ENCODE measurements around the gene SPATS2.
"Not testable (repeated sequence)": the region's sequence is repeated elsewhere in the genome, so short reads cannot be mapped to it uniquely, and the experiment has no call there.

The SPATS2 gene

DNA sequence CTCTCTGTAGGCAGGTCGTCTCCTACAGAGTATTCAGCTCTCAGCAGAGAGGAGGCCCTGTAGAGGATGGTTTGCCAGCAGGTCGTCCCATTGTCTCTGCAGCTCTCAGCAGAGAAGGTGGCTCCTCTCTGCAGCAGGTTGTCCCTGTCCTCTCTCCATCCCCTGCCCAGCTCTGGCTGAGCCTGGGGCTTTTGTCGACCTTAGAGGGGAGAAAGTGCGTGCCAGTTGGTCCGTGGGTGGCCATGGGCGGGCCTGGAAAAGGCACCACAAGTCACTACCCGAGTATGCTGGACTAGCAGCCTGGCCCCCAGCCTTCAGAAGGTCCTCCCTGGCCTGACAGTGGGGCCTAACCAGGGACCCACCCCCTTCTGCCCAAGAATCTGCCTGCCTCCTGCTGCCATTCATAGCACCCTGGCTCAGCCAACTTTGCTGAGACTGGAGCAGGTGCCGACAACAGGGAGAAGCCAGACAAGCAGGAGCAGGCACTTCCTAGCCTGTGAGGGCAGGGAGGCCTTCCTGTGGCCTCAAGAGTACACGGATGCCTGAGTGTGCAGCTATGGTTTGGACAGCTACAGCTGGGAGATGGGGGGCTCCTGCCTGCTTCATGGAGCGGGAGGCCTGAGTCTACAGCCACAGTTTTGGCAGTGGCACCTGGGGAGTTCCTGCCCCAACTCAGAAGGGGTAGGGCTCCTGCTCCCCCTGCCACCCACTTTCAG, 111.8 kb downstream of the SPATS2 start:
- DNase-seq = no peak

DNA sequence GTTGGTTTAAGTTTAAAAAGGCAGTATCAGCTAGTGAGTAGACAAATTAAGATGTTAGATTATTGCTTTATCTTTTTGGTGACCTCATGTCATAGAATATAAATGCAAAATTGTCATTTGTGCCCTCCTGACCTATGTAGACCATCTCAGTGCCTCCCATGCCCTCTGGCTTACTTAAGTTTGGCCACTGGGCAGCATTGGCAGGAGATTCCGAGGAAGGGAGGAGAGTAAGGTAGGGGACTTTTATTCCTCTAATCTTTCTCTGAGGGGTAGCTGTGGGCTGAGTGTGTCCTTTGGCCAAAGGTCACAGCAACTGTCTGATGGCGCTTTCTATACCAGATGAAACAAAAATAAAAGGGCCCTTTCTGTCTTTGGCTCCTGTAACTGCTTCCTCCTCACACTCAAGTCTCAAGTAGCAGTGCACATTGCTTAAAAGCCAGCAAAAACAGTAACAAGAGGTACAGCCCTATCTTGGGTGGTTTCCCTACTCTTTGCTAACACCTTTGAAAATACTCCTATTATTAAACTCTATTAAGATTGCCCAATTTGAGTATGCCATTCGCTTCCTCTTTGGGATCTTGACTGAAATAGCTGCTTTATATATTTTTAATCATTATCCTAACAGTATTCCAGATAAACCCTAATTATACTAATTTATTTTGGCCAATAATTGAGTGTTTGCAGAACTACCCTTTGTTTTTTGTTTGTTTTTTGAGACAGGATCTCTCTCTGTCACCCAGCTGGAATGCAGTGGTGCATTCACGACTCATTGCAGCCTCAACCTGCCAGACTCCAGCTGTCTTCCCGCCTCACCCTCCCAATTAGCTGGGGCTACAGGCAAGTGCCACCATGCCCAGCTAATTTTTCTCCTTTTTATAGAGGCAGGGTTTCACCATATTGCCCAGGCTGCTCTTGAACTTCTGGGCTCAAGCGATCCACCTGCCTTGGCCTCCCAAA, 115.1 kb downstream of the SPATS2 start:
- DNase-seq = no peak

DNA sequence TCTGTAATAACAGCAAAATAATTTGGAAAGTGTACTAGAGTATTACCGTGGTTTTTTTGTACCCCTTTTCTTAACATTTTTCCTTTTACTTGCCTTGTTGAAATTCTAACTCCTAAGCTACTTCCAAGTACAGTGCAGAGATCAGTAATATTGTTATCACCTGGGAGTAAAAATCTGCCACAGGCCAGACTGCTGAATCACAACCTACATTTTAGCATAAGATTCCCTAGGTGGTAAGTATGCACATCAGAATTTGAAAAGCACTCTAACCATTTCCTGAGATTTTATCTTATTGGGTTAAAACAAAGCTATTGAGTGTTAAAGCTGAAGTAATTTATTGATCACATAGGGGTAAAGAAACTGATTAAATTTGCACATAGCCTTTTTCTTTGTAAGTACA, 116.4 kb downstream of the SPATS2 start:
- DNase-seq = no peak

DNA sequence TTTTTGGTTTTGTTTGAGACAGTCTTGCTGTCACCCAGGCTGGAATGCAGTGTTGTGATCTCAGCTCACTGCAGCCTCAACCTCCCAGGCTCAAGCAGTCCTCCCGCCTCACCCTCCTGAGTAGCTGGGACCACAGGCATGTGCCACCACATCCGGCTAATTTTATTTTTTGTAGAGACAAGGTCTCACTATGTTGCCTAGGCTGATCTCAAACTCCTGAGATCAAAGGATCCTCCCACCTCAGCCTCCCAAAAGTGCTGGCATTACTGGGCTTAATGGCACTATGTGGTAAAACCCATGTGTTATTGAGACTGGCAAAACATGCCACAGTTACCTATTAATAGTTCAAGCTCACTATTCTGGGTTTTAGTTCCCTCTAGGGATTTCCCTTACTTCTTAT, 120.3 kb downstream of the SPATS2 start:
- no peak for DNase-seq

GRCh38 chr12:49489154-49489553, 121.9 kb downstream of the SPATS2 start:
- DNase-seq = no peak

DNA sequence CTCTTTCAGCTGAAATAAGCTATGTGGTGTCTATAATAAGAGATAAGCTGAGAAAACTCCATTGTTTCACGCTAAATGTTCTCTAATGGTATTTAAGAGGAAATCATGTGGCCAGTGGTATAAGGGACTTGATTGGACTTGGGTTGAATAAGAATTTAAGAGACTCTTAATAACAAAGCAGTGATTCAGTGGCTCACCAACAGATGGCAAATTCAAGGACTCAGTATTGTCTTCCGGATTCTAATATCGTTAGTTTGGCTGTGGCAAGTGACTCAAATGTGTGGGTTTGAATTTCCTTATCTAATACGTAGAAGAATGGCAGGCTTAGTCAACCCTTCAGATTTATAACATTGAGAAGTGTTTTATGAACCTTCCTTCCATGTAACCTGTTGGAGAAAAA, 122.5 kb downstream of the SPATS2 start:
- no peak for DNase-seq

DNA sequence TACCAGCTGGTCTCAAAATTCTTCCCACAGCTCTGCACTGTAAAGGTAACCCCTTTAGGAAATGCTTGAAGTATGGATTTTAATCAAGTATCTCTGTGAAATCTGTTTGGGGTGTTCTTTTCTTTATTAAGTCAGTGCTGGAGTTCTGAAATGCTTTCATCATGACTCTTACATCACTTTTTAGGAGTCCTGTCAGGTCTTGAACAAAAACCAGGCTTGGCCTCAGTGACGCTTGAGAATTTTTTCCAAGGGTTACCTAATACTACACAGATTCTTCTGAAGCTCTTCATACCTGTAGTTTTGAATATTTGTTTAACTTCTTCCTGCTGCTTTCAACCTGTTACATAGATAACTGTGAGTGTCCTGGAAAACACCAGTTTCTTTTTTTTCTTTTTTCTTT, 124.6 kb downstream of the SPATS2 start:
- no peak for DNase-seq

- DNase-seq = no peak
These were observed 126.6 kb downstream of the SPATS2 start for GRCh38 chr12:49493900-49494299.

DNA sequence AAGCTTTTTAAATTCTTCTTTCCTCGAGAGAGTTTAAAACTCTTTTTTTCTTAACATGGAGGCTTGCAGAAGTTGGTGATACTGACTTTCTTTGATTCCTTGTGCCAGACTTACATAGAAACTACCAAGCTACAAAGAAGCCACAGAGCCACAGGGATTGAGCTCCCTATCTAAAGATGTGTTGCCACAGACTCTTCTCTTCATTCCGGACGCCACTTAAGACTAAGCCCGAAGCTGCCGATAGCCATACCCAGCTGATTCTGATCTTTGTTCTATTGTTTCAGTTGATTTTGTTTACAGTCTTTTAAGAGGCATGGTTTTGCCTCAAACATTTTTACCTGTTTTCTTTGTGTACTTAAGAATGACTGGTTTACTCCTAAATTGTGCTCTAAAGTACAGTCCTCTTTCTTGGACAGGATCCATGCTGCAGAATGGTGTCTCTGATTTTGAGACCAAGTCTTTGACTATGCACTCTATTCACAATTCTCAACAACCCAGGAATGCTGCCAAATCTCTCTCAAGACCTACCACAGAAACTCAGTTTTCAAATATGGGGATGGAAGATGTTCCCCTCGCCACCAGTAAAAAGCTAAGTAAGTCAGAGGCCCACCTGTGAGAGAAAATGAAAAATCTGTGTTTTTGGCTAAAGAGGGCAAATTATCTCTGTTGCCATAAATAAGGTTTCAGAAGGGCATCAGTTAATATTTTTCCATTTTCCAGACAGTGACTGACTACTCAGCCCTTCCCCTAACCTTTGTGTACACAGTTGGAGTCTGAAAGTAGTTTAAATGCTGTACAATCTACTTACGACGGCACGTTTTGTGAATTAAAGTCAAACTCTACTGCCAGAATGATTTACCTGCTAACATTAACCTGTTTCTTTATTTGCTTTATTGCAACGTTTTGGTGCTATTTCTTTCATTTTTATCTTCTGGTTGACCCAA, 129.4 kb downstream of the SPATS2 start:
- no peak for DNase-seq

- peak in 1 of 2 donors; percentile 7 for DNase-seq
These were observed 134.6 kb downstream of the SPATS2 start for GRCh38 chr12:49501895-49502294.

GRCh38 chr12:49502590-49502989, 135.3 kb downstream of the SPATS2 start:
- no peak for DNase-seq

- no peak for DNase-seq
These were observed 136.5 kb downstream of the SPATS2 start for GRCh38 chr12:49503674-49504180.

DNA sequence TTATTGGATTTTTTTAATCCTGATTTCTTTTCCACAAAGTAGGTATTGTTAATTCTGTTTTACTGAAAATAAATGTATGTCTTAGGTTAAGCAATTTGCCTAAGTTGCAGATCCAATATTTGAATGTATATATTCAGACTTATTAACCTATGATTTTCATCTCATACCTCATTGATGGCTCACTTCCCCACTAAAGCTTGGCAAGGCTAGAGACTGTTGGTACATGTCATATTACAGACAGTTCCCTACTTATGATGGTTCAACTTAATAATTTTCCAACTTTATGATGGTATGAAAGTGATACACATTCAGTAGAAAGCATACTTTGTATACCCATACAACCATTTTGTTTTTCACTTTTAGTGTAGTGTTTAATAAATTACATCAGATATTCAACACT, 138.4 kb downstream of the SPATS2 start:
- DNase-seq = no peak

DNA sequence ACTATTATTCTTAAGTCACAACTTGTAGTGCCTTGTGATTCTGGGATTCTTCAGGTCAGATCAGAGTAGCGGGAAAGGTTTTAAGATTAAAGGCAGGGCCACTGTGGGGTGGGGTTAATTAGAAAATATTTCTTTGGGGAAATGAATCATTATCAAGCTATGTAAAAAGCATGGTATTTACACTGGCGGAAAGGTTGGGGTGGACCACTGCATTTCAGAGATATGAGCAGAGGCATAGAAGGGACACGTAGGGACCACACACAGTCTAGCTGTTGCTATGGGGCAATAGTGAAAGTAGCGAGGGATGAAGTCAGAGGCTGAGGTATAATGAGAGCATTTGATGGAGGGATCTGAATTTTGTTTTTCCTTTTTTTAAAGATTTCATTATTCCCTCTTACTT, 139.9 kb downstream of the SPATS2 start:
- DNase-seq = no peak

- DNase-seq = not testable (repeated sequence)
These were observed 142.4 kb downstream of the SPATS2 start for GRCh38 chr12:49509681-49510080.

GRCh38 chr12:49511410-49511809, 144.1 kb downstream of the SPATS2 start:
- DNase-seq = no peak

GRCh38 chr12:49512546-49512945, 145.3 kb downstream of the SPATS2 start:
- no peak for DNase-seq

DNA sequence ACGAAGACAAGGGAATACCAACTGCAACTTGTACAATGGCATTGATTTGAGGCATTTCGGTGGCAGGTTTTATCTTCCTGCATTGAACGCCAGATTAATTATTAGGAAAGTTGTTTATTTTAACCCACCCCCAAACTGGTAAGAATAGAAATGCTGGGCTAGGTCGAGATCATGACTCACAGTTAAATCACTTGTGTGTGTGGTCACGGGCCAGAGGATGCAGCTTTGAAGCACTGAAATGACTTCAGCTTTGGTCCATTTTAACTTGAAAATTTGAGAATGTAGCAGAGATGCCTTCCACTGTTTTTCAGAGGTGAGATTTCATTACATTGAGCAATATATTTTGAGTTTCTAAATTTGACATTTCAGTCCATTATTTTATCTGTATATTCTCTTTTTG, 148.0 kb downstream of the SPATS2 start:
- DNase-seq = no peak

- DNase-seq = no peak
These were observed 151.8 kb downstream of the SPATS2 start for GRCh38 chr12:49518914-49519573.

- DNase-seq = no peak
These were observed 152.3 kb downstream of the SPATS2 start for GRCh38 chr12:49519574-49519936.

GRCh38 chr12:49521389-49521788, 154.1 kb downstream of the SPATS2 start:
- DNase-seq = no peak

DNA sequence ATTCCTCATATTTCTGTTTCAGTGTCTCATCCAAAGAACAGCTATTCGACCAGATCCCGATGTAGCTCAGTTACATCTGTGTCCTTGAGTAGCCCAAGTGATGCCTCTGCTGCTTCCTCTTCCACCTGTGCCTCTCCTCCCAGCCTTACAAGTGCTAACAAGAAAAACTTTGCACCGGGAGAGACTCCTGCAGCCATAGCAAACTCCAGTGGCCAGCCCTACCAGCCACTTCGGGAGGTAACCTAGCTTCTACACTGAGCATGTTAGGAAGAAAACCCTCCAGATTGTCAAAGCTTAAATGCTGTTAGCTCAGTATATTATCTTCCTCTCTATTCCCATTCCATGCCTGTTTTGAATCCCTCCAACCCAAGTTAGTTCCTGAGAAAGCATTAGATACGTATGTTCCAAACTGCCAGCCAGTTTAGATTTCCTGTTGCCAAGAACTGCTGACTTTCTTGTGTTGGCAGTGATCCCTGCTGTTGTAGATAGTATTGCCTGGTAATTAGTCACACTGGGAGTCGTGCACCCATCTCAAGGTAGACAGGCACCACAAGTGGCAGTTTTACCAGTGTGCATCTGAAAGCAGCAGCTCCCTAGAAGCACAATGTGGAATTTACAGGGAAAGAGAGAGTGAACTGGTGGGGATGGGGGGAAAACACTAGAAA, 157.5 kb downstream of the SPATS2 start:
- DNase-seq = no peak

All from bone marrow (tissue), 2 donors.